Right hindlimb (tissue), 1 donor: ENCODE data around the gene EXOC2.
A peak's percentile ranks its signal among the peaks of the same experiment; 100 is the strongest.

Source experiments
- DNase-seq: peaks from one replicate; pipeline ENCODE4 v3.0.0-alpha.2; 2018

The EXOC2 gene

GRCh38 chr6:456887-457286 is 236.1 kb downstream of the EXOC2 start:
- no peak for DNase-seq

DNA sequence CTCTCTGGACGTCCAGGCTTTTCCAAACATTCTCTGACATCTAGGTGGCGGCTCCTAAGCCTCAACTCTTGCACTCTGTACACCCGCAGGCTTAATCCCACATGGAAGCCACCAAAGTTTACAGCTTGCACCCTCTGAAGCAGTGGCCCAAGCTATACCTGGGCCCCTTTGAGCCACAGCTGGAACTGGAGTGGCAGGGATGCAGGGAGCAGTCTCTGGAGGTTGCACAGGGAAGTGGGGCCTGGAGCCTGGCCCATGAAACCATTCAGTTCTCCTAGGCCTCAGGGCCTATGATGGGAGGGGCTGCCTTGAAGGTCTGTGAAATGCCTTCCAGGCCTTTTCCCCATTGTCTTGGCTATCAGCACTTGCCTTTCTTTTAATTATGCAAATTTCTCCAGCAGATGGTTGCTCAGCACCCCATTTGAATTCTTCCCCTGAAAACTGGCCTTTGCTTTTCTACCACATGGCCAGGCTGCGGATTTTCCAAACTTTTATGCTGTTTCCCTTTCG is 236.5 kb downstream of the EXOC2 start:
- no peak for DNase-seq

DNA sequence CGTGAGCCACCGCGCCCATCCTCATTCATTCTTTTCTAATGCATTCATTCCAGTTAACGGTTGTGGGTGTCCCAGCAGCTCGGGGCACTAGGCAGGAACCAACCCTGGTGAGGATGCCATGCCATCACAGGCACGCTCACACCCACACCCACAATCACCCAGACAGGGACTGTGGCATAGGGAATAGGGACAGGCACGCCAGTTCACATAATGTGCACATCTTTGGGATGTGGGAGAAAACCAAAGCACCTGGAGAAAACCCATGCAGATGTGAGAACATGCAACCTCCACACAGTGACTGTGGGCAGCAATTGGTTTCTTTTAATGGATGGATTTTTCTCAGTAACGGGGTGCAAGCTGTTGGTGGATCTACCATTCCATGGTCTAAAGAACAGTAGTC is 237.1 kb downstream of the EXOC2 start:
- DNase-seq: no peak

- no peak for DNase-seq
Measured at GRCh38 chr6:455006-455585, 237.8 kb downstream of the EXOC2 start.

DNA sequence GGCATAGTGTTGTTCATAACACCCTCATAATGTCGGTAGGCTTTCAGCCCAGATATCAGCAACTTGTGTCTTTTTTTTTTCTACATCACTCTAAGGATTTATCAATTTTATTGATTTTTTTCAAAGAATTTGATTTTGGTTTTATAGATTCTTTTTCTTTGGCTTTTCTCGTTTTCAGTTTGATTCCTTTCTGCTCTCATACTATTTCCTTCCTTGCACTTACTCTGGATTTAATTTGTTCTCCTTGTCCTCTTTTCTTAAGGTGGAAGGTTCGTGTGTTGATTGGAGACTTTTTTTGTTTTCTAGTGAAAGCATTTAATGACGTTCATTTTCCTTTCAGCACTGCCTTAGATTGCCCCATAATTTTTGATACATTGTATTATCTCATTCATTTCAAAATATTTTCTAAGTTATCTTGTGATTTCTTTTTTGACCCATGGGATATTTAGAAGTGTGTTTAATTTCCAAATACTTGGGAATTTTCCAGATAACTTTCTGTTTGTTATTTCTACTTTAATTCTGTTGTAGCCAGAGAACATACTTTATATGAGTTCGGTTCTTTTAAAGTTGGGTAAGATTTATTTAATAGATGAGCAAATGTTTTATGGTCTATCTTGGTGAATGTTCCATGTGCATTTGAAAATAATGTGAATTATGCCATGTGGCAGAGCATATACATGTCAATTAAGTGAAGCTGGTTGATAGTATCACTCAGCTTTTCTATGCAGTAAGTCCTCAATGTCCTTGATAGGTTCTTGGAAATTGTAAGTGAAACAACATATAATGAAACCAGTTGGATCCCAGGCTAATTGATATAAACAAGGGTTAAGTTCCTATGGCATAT is 238.6 kb downstream of the EXOC2 start:
- DNase-seq: no peak

DNA sequence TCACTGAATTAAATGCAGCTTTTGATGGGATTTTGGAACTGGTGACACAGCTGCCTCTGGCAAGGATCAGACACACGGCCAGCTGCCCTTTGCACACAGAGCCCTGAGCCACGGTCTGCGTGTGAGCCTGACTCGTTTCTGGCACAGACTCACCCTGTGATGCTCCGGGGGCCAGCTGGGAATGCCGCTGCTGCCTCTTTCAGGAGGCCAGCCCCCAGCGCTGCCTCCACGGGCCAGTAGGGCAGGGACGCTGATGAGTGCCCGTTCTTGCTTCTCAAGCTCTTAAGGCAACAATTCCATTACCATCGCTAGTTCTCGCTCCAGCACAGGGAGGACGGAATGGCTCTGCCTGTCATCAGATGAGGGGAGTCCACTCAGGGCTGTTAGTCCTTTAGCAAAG is 239.8 kb downstream of the EXOC2 start:
- DNase-seq: peak; percentile 77

DNA sequence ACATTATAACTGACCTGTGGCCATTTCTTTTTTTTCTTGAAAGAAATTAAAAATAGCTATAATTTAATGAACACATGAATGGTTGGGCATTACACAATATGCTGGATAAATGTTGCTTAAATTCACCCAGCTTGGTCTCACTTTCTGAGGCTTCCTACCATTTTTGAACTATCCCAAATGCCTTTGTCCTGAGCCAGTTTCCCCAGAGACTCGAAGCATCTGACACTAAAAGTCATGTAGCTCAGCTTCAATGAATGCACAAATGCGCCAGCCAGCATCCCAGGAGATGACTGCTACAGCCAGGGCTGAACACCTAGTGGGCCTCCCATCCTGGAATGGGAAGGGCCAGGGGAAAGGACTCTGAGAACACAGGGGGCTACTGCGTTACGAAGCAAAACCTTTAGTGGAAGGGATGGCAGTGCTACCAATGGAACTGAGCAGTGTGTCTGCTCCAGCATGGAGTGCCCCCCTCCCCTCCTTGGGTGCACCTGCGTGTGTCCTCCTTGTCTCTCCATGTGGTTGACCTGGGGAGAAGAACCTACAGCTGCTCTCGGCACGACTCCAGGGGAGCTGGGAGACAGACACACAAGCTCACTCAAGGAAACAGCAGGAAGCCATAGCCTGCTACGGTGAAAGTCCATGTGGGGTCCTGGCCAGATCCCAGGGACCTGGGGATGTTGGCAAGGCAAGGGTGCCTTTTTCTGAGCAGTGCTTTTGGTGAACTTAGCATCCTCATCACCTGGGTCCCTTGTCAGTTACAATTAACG is 240.5 kb downstream of the EXOC2 start:
- DNase-seq: no peak

DNA sequence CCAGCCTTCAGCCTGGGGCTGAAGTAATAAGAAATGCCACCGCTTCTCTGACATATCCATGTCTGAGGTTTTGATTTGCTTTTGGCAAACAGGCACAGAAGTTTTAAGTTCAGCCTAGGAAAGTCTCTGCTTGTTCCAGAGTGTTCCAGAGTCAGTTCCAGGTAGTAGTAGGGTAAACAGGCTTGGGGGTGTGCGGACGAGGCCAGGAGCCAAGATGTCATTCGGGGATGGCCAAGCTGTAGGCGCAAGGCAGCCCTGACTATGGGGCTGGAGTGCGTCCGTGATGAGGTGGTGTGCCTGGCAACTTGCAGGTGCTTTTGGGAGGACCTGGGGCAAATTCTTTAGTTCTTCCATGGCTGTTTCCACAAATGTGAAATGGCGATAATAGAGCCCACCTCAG is 241.1 kb downstream of the EXOC2 start:
- no peak for DNase-seq

GRCh38 chr6:451336-451735 is 241.6 kb downstream of the EXOC2 start:
- no peak for DNase-seq

GRCh38 chr6:449486-450419 is 243.2 kb downstream of the EXOC2 start:
- no peak for DNase-seq

DNA sequence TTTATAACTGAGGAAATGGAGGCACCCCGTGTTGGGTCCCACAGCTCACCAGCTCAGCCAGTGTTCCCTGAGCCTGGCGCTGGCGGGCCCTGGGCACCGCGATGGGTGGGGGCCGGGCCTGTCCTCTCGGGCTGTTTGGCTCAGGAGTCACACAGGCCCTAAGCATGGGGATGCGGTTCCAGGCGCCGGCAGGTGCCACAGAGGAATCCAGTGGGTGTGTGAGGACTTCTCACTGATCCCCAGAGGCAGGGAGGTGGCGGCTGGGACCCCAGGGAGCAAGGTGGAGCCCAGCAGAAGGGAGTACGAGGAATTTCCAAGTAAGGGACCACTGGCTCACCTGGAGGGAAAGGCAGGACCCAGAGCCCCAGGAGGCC is 243.9 kb downstream of the EXOC2 start:
- DNase-seq: no peak

DNA sequence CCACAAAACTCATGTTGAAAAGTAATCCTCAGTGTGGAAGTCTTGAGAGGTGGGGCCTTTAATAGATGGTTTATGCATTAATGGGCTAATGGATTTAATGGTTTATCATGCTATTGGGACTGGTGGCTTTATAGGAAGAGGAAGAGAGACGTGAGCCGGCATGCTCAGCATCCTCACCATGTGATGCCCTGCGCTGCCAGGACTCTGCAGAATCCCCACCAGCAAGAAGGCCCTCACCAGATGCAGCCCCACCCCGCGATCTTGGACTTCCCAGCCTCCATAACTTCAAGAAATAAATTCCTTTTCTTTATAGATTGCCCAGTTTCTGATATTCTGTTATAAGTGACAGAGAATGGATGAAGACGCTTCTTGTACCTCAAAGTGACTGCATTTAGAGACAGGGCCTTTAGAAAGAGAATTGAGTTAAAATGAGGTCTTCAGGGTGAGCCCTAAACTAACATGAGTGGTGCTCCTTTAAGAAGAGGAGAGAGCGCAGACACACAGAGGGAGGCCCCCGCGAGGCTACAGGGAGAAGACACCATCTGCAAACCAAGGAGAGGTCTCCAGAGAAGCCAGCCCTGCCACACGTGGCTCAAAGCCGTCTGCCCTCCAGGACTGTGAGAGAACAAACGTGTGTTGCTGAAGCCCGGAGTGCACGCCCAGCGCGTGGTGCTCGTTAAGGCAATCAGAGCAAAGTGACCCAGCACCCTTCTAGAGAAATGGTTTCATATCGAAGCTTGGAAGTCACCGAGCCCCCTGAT is 244.5 kb downstream of the EXOC2 start:
- DNase-seq: no peak

- no peak for DNase-seq
Measured at GRCh38 chr6:447381-448165, 245.4 kb downstream of the EXOC2 start.

DNA sequence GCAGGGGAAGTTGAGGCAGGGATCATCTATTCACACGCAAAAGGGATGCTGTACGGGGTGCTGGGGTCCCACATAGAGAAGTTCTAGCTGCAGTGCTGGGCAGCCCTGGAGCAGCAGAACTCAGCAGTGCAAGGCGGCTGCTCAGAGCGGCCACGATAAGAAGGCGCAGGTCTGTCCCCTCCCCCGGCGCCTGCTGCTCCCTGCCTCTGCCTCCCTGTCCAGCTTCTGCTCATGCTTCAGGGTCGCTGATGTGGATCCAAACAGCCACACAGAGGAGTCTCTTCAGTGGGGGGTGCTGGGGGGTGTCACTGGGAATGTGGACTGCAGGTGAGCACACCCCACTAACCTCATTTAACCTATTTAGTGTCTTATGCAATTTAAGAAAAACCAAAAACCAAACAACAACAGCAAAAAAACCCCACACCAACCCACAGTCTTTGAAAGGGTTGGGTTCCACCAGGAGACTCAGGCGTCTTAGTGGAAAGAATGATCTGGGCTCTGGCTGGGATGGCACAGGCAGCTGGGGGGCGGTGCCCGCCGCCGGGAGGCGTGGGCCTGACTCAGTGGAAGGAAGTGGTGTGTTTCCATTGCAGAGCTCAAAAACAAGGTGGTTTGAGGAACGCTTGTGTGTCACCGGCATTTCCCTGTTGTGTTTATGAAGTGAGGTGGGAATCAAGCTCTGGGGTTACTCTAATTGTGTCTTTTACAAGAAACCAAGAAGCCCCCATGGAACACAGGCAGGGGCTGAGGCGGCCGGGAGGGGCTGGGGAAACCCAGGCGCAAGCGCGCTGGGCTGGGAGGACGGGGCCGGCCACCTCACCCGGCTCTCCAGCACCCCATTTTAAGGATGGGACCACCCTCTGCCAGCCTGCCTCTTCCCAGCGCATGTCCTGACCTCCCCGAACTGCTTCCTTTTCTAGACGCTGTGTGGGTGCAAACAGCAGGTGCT is 246.2 kb downstream of the EXOC2 start:
- no peak for DNase-seq

- DNase-seq: no peak
Measured at GRCh38 chr6:445571-446417, 247.1 kb downstream of the EXOC2 start.

- DNase-seq: no peak
Measured at GRCh38 chr6:444653-445275, 248.2 kb downstream of the EXOC2 start.

GRCh38 chr6:443621-444159 is 249.2 kb downstream of the EXOC2 start:
- DNase-seq: no peak
